ENCODE results near the gene NR2E1. TPM values are rescaled to one million over a fixed set of nuclear protein-coding genes. Genes with fewer than 3 reads are reported as not detected.

Gene NR2E1
- total RNA-seq, 1 experiment from 2014 or later: not detected

GRCh38 chr6:108180266-108180665 lies 14.4 kb downstream of the NR2E1 start:
- Histone ChIP-seq H3K4me1 (ENCODE audit: insufficient read depth, low read length) (no peaks in the 10 kb centered on the region), H3K4me2 (ENCODE audit: insufficient read depth, insufficient read length, low read length) (no peak overlapping the region), H4K91ac (ENCODE audit: insufficient read length, low read depth, low read length) (no peak overlapping the region), H4K5ac (ENCODE audit: insufficient read length, low read depth, low read length) (no peak overlapping the region), H3T11ph (ENCODE audit: low read length) (no peak overlapping the region), H3K56ac (ENCODE audit: insufficient read length, low read depth, low read length) (no peak overlapping the region), H2AFZ (ENCODE audit: low read length) (no peak overlapping the region), H3K79me1 (ENCODE audit: insufficient read depth, low read depth, low read length, poor library complexity, severe bottlenecking) (no peaks in the 10 kb centered on the region), H2BK5ac (ENCODE audit: insufficient read length, low read length) (no peak overlapping the region), H3K23me2 (ENCODE audit: insufficient read length, low read depth, low read length, poor library complexity, severe bottlenecking) (peaks cover 9% of the 10 kb centered on the region), H3K9me3 (ENCODE audit: control insufficient read depth, low read depth, low read length) (no peaks in the 10 kb centered on the region), H3K23ac (ENCODE audit: insufficient read length, low read depth, low read length) (no peak overlapping the region), H2AK5ac (ENCODE audit: insufficient read length, low read length) (no peak overlapping the region), H3K14ac (ENCODE audit: insufficient read depth, low read length) (no peak overlapping the region), H3K27me3 (ENCODE audit: insufficient read depth, low read length) (peaks cover 30% of the 10 kb centered on the region), H2BK120ac (ENCODE audit: low read depth, low read length, poor library complexity, severe bottlenecking) (no peak overlapping the region), H3K27ac (ENCODE audit: insufficient read length, low read depth, low read length) (no peak overlapping the region), H3K4ac (ENCODE audit: low read depth, low read length) (no peak overlapping the region), H2BK20ac (ENCODE audit: low read depth, low read length, poor library complexity, severe bottlenecking) (no peak overlapping the region), H3K9ac (ENCODE audit: extremely low read depth, insufficient read length, low read length) (no peak overlapping the region), H3K79me2 (ENCODE audit: insufficient read depth, low read length) (no peaks in the 10 kb centered on the region), H2BK15ac (ENCODE audit: low read depth, low read length) (no peak overlapping the region), H4K20me1 (ENCODE audit: control insufficient read depth, insufficient read depth, insufficient read length) (no peaks in the 10 kb centered on the region), H3K18ac (ENCODE audit: insufficient read length, low read depth, low read length) (no peak overlapping the region), H4K8ac (replicated peaks; ENCODE audit: insufficient read length, low read depth, low read length) (no peak overlapping the region), H2BK12ac (ENCODE audit: insufficient read length, low read depth, low read length) (no peak overlapping the region)
- Mint-ChIP-seq H3K4me3 (no peak overlapping the region), H3K36me3 (ENCODE audit: insufficient read depth in 1 of 3, low read depth in 3 of 3) (no peaks in the 10 kb centered on the region), H3K27me3 (ENCODE audit: low read depth) (peaks cover 81% of the 10 kb centered on the region), H3K27ac (no peak overlapping the region; a peak in 1 of 7 replicates), H3K4me1 (peaks cover 23 to 37% of the 10 kb centered on the region in 2 experiments), H3K9me3 (peaks cover under 1 to 2% of the 10 kb centered on the region in 2 experiments; a peak in 1 of 5 replicates)
- WGBS (ENCODE audit: extremely low coverage, insufficient read length, low lambda C conversion rate): no CpG with 5 or more reads among the region's 1 CpG
- TF ChIP-seq, protein P1, sequence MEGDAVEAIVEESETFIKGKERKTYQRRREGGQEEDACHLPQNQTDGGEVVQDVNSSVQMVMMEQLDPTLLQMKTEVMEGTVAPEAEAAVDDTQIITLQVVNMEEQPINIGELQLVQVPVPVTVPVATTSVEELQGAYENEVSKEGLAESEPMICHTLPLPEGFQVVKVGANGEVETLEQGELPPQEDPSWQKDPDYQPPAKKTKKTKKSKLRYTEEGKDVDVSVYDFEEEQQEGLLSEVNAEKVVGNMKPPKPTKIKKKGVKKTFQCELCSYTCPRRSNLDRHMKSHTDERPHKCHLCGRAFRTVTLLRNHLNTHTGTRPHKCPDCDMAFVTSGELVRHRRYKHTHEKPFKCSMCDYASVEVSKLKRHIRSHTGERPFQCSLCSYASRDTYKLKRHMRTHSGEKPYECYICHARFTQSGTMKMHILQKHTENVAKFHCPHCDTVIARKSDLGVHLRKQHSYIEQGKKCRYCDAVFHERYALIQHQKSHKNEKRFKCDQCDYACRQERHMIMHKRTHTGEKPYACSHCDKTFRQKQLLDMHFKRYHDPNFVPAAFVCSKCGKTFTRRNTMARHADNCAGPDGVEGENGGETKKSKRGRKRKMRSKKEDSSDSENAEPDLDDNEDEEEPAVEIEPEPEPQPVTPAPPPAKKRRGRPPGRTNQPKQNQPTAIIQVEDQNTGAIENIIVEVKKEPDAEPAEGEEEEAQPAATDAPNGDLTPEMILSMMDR (conservative IDR thresholded peaks at IDR 0.05): no peak
- no peak for DNase-seq
